BJ (cell line): ENCODE data around the gene ITGA2B. TPM values are rescaled to one million over a fixed set of nuclear protein-coding genes. Genes with fewer than 3 reads are reported as not detected.
"Not testable (repeated sequence)": the region's sequence is repeated elsewhere in the genome, so short reads cannot be mapped to it uniquely, and the experiment has no call there.

Source experiments
- CTCF ChIA-PET: fragments of 350-600 bp; formaldehyde crosslinking; extraction: SDS; loops from one replicate; lab custom pipeline; 2021; ENCODE audit warnings: antibody characterized with exemption, inconsistent platforms; lab: Yijun Ruan, JAX
- POLR2A ChIA-PET: fragments of 300-600 bp; sonication (Branson Sonifier 250); formaldehyde crosslinking; extraction: SDS; loops from one replicate; lab custom pipeline; 2021; ENCODE audit warnings: antibody characterized with exemption; lab: Charles Lee
- DNase-seq: peaks from one replicate; pipeline ENCODE4 v3.0.0-alpha.2; 2011; ENCODE audit warnings: low read depth
- H3K27me3 ChIP-seq: 2 replicates; pipeline ENCODE4 v1.6.0; 2011; ENCODE audit warnings: low read length; ENCODE audit not compliant: control insufficient read depth, insufficient read depth
- H3K36me3 ChIP-seq: 2 replicates; pipeline ENCODE4 v1.5.1; 2011; ENCODE audit warnings: low read length; ENCODE audit not compliant: control insufficient read depth, insufficient read depth
- H3K4me3 ChIP-seq: 2 replicates; pipeline ENCODE4 v1.5.1; 2011; ENCODE audit warnings: low read depth, mild to moderate bottlenecking, control low read depth, low read length
- polyA plus RNA-seq: library from polyadenylated mRNA; depleted of rRNA; stranded (reverse); fragments of >200 nt; gene quantifications from 2 replicates; pipeline ENCODE4 v1.2.3, GENCODE V29; 2011
- TF ChIP-seq, protein P1 (sequence below): IDR thresholded peaks from 2 replicates; pipeline ENCODE4 v1.5.1; 2011; ENCODE audit warnings: low read depth, mild to moderate bottlenecking, control low read depth, inconsistent platforms, low read length, moderate library complexity; ENCODE audit not compliant: insufficient read depth

ITGA2B gene
- polyA plus RNA-seq, 1 experiment = 0.11 TPM

- H3K27me3 ChIP-seq = no peaks in the 10 kb centered on the region
- TF ChIP-seq, protein P1, sequence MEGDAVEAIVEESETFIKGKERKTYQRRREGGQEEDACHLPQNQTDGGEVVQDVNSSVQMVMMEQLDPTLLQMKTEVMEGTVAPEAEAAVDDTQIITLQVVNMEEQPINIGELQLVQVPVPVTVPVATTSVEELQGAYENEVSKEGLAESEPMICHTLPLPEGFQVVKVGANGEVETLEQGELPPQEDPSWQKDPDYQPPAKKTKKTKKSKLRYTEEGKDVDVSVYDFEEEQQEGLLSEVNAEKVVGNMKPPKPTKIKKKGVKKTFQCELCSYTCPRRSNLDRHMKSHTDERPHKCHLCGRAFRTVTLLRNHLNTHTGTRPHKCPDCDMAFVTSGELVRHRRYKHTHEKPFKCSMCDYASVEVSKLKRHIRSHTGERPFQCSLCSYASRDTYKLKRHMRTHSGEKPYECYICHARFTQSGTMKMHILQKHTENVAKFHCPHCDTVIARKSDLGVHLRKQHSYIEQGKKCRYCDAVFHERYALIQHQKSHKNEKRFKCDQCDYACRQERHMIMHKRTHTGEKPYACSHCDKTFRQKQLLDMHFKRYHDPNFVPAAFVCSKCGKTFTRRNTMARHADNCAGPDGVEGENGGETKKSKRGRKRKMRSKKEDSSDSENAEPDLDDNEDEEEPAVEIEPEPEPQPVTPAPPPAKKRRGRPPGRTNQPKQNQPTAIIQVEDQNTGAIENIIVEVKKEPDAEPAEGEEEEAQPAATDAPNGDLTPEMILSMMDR = peak; percentile 50
- no peak for DNase-seq
- H3K4me3 ChIP-seq = no peak overlapping the region
- H3K36me3 ChIP-seq = no peaks in the 10 kb centered on the region
- POLR2A ChIA-PET = no interaction called here
- CTCF ChIA-PET = interaction anchor here (0.8 to 3.5 kb wide), 9 partner anchors 10 to 218 kb away, joined by 3 to 19 read pairs (median 5); partner anchors contain the start of gene FAM171A2
Measured at GRCh38 chr17:44376124-44376523, 13.3 kb downstream of the ITGA2B start.

DNA sequence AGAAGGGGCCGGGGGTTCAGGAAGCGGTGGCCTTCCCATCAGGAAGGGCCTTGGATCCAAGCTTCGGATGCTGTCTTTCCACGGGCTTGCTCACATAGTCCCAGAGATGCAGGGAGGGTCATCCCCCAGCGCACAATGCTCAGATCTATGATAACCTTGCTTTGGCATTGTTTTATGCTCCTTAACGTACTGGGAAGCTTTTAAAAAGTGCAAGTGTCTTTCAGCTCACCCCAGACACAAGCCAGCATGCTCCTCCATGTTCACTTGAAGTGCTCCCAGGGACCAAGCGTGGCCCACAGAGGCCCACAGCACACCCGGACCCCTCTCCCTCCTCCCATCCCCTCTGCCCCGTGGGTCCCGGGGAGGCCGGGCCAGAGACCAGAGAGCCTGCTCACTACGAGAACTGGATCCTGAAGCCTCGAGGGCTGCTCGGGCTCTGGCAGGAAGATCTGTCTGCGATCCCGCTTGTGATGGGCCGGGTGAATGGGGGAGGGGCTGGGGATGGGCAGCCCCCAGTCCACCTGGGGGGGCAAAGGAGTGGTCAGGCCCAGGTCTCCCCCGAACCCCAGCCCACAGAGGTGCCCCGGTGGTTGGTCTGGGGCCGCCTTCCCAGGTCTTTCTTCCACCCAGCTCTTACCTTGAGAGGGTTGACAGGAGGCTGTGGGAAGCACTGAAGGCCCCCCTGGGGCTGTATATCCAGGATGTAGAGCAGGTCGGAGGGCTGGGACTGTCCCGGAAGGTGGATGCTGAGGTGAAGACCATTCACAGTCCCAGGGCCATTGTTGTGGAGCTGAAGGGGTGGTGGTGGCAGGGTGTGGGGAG, 14.0 kb downstream of the ITGA2B start:
- H3K4me3 ChIP-seq = no peak overlapping the region
- H3K36me3 ChIP-seq = no peaks in the 10 kb centered on the region
- TF ChIP-seq, protein P1 = no peak
- POLR2A ChIA-PET = no interaction called here
- no peak for DNase-seq
- H3K27me3 ChIP-seq = no peaks in the 10 kb centered on the region
- CTCF ChIA-PET = interaction anchor here (0.7 to 3.5 kb wide), 9 partner anchors 10 to 199 kb away, joined by 3 to 19 read pairs (median 5); partner anchors contain the start of gene FAM171A2

DNA sequence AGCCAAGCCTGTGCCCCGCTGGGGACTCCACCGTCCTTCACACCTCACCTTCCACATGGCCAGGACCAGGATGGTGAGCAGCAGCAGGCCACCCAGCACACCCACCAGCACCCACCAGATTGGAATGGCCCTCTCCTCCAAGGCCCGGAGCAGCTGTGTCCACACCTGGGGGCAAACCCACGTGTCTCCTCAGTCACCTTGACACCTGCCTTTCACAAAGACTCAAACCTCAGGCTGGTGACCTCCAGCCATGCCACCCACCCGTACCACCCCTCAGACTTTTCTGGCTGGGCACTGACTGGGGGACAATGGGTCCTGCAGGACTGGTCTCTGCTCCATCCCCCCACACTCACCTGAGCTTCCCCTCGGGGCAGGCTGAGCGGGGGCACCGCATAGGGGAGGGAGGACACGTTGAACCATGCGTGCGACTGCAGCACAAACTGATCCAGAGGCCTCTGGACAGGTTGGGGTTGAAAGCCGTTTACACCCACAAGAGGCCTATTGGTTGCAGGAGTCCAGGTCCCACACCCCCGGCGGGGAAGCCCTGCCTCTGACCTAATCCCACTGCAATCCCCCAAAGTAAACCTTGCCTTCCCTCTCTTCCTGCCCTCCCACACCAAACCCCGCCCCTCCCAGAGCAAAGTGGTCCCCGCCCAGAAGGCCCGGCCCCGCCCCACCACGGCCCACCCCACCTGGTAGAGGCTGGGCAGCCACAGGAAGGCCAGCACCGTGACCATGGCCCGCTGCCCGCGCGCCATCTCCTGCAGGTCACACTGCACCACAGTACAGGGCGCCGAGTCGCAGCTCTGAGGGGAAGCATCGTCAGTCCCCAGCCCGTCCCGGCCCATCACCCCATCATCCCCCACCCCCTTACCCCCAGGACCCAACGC, 14.9 kb downstream of the ITGA2B start:
- no peaks in the 10 kb centered on the region for H3K27me3 ChIP-seq
- POLR2A ChIA-PET = no interaction called here
- no peaks in the 10 kb centered on the region for H3K36me3 ChIP-seq
- no peak for DNase-seq
- H3K4me3 ChIP-seq = no peak overlapping the region
- TF ChIP-seq, protein P1 = no peak
- CTCF ChIA-PET = interaction anchor here (0.7 to 3.5 kb wide), 4 partner anchors 10 to 198 kb away, joined by 3 to 19 read pairs (median 6); partner anchors contain the start of gene FAM171A2

DNA sequence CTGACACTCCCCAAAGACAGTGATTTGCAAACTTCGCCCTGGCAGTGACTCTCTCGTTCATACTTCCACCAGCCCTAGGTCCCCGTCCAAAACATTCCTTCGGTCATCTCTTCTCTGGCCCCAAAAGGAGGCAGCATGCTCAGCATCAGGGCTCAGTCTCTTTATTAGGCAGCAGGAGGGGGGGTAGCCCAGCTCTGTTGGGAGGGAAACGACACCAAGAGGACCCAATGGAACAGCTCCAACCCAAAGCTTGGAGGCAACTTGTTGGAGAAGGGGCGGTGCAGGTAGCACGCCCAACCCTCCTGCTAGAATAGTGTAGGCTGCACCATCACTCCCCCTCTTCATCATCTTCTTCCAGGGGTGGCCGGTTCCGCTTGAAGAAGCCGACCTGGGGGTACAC, 17.4 kb downstream of the ITGA2B start:
- Histone ChIP-seq H3K27me3 (no peaks in the 10 kb centered on the region), H3K4me3 (no peak overlapping the region), H3K36me3 (no peaks in the 10 kb centered on the region)
- no peak for DNase-seq
- ChIA-PET CTCF (interaction anchor here (1.0 to 2.4 kb wide), 2 partner anchors 9 to 18 kb away, joined by 3 to 9 read pairs; partner anchors contain the start of genes FAM171A2 and ITGA2B), POLR2A (no interaction called here)
- TF ChIP-seq, protein P1 = no peak

GRCh38 chr17:44369414-44370023, 19.9 kb downstream of the ITGA2B start:
- ChIA-PET CTCF (interaction anchor here (1.7 to 2.8 kb wide), 3 partner anchors 10 to 153 kb away, joined by 4 to 9 read pairs (median 4); no protein-coding TSS in a partner anchor), POLR2A (interaction anchor here (0.6 kb wide), 1 partner anchor 32 kb away, joined by 20 read pairs; no protein-coding TSS in a partner anchor)
- not testable (repeated sequence) for H3K4me3 ChIP-seq, H3K27me3 ChIP-seq, H3K36me3 ChIP-seq, DNase-seq

DNA sequence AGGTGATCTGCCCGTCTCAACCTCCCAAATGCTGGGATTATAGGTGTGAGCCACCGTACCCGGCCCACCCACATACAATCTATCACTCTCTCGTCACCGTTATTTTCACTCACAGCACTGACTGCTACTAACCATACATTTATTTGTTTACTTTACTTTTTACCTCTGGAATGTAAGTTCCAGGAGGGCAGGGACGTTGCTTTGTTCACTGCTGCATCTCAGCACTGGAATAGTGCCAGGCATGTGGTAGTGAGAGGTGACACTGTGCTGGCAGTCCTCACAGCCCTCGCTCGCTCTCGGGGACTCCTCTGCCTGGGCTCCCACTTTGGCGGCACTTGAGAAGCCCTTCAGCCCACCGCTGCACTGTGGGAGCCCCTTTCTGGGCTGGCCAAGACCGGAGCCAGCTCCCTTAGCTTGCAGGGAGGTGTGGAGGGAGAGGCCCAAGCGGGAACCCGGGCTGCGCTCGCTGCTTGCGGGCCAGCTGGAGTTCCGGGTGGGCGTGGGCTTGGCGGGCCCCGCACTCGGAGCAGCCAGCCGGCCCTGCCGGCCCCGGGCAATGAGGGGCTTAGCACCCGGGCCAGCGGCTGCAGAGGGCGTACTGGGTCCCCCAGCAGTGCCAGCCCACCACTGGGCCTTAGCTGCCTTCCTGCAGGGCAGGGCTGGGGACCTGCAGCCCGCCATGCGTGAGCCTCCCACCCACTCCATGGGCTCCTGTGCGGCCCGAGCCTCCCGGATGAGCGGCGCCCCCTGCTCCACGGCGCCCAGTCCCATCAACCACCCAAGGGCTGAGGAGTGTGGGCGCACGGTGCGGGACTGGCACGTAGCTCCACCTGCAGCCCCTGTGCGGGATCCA, 20.8 kb downstream of the ITGA2B start:
- H3K27me3 ChIP-seq, H3K36me3 ChIP-seq, POLR2A ChIA-PET, H3K4me3 ChIP-seq, DNase-seq: not testable (repeated sequence)
- CTCF ChIA-PET = interaction anchor here (1.0 to 2.8 kb wide), 4 partner anchors 12 to 159 kb away, joined by 3 to 9 read pairs (median 4); no protein-coding TSS in a partner anchor
